ENCODE measurements around the gene GPC6. TPM values are rescaled to one million over a fixed set of nuclear protein-coding genes. Genes with fewer than 3 reads are reported as not detected.

Gene GPC6
- total and polyA plus RNA-seq, 2 donors (not counting 1 experiment from before 2014, with no cell fraction given) = not detected

DNA sequence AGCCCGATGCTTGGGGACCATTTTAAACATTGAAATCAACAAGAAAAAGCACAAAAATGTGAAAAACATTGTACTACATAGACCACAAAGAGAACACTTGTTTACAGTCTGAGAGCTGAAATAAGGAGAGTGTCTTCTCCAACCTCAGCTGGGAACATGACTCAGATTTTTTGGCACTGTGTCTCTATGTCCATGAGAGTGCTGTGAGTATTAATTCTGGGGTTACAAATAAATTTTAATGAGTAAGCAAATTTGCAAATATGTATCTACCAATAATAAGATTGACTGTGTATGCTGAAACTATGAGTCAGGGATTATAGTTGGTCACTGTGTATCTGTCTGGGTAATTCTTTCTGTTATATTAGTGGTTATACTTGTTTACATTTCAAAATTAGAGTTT, 1078.9 kb downstream of the GPC6 start:
- no peak overlapping the region for H2AFZ ChIP-seq (ENCODE audit: insufficient read depth, low read depth, low read length, poor library complexity, severe bottlenecking)
- H3K9me3 Mint-ChIP-seq (ENCODE audit: insufficient read depth) = no peaks in the 10 kb centered on the region
- no peaks in the 10 kb centered on the region for H3K27me3 ChIP-seq (replicated peaks in 1 of 4; ENCODE audit: control extremely low read depth in 1 of 4, control insufficient read depth in 3 of 4, insufficient read depth in 4 of 4, low read length in 3 of 4)
- H3K36me3 ChIP-seq (replicated peaks in 1 of 2; ENCODE audit: control extremely low read depth in 1 of 2, control insufficient read depth in 1 of 2, extremely low read depth in 1 of 2, insufficient read depth in 2 of 2, low read length in 1 of 2) = no peaks in the 10 kb centered on the region
- no peaks in the 10 kb centered on the region for H3K9me3 ChIP-seq (ENCODE audit: control extremely low read depth in 1 of 3, control insufficient read depth in 2 of 3, insufficient read depth in 1 of 3, low read length in 2 of 3)
- no peaks in the 10 kb centered on the region for H3K79me2 ChIP-seq (ENCODE audit: control insufficient read depth, insufficient read depth, low read length)
- no peaks in the 10 kb centered on the region for H4K20me1 ChIP-seq (ENCODE audit: control insufficient read depth, insufficient read depth, low read length, poor library complexity, severe bottlenecking)
- no peak overlapping the region for H3K4me3 ChIP-seq (ENCODE audit: control extremely low read depth in 1 of 5, extremely low read depth in 1 of 5, insufficient read depth in 1 of 5, low read depth in 2 of 5, low read length in 4 of 5)
- TF ChIP-seq, protein P1, sequence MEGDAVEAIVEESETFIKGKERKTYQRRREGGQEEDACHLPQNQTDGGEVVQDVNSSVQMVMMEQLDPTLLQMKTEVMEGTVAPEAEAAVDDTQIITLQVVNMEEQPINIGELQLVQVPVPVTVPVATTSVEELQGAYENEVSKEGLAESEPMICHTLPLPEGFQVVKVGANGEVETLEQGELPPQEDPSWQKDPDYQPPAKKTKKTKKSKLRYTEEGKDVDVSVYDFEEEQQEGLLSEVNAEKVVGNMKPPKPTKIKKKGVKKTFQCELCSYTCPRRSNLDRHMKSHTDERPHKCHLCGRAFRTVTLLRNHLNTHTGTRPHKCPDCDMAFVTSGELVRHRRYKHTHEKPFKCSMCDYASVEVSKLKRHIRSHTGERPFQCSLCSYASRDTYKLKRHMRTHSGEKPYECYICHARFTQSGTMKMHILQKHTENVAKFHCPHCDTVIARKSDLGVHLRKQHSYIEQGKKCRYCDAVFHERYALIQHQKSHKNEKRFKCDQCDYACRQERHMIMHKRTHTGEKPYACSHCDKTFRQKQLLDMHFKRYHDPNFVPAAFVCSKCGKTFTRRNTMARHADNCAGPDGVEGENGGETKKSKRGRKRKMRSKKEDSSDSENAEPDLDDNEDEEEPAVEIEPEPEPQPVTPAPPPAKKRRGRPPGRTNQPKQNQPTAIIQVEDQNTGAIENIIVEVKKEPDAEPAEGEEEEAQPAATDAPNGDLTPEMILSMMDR (IDR thresholded peaks at IDR 0.05) = no peak
- TF ChIP-seq EZH2 (IDR thresholded peaks at IDR 0.05; ENCODE audit: borderline replicate concordance, insufficient read depth, low read depth, low read length, poor library complexity, severe bottlenecking) = no peak
- intact Hi-C loops (cut with micrococcal nuclease) = no loop called here
- H3K4me1 Mint-ChIP-seq = peaks cover 7% of the 10 kb centered on the region
- peaks cover 0 to 7% of the 10 kb centered on the region in 2 donors for H3K4me1 ChIP-seq (ENCODE audit: control insufficient read depth in 2 of 2, insufficient read depth in 2 of 2, low read length in 2 of 2)
- ChIA-PET CTCF (no interaction called here), POLR2A (no interaction called here)
- DNase-seq (no peak), ATAC-seq (ENCODE audit: low read depth) (no peak)
- H3K9ac ChIP-seq (ENCODE audit: low read length) = no peak overlapping the region
- H3K27ac Mint-ChIP-seq = no peak overlapping the region
- no peak overlapping the region for H3K4me2 ChIP-seq (replicated peaks; ENCODE audit: low read depth, low read length, poor library complexity, severe bottlenecking)
- no peak overlapping the region for H3K27ac ChIP-seq (ENCODE audit: low read length in 2 of 2)
- H3K27me3 Mint-ChIP-seq = no peaks in the 10 kb centered on the region
- H3K4me3 Mint-ChIP-seq = no peak overlapping the region
- WGBS (ENCODE audit: insufficient coverage) = no CpG with 5 or more reads among the region's 1 CpG

DNA sequence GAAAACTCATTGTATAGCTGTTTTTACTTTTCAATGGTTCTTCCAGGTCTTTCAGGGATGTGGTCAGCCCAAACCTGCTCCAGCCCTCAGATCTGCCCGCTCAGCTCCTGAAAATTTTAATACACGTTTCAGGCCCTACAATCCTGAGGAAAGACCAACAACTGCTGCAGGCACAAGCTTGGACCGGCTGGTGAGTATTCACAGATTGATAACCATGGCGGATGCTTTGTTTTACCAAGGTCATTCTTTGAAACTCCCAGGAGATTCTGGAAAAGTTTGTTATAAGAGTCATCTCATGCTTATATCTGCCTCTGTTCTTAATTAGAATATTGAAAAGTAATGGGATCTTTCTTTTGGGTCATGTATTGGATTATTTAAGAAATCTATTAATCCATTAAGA, 1079.3 kb downstream of the GPC6 start:
- DNase-seq (no peak), ATAC-seq (ENCODE audit: low read depth) (no peak)
- Histone ChIP-seq H3K36me3 (replicated peaks in 1 of 2; ENCODE audit: control extremely low read depth in 1 of 2, control insufficient read depth in 1 of 2, extremely low read depth in 1 of 2, insufficient read depth in 2 of 2, low read length in 1 of 2) (no peaks in the 10 kb centered on the region), H3K79me2 (ENCODE audit: control insufficient read depth, insufficient read depth, low read length) (no peaks in the 10 kb centered on the region), H4K20me1 (ENCODE audit: control insufficient read depth, insufficient read depth, low read length, poor library complexity, severe bottlenecking) (no peaks in the 10 kb centered on the region), H3K9ac (ENCODE audit: low read length) (no peak overlapping the region), H3K27ac (ENCODE audit: low read length in 2 of 2) (no peak overlapping the region), H3K4me2 (replicated peaks; ENCODE audit: low read depth, low read length, poor library complexity, severe bottlenecking) (no peak overlapping the region), H3K27me3 (replicated peaks in 1 of 4; ENCODE audit: control extremely low read depth in 1 of 4, control insufficient read depth in 3 of 4, insufficient read depth in 4 of 4, low read length in 3 of 4) (no peaks in the 10 kb centered on the region), H3K4me3 (ENCODE audit: control extremely low read depth in 1 of 5, extremely low read depth in 1 of 5, insufficient read depth in 1 of 5, low read depth in 2 of 5, low read length in 4 of 5) (no peak overlapping the region), H3K9me3 (ENCODE audit: control extremely low read depth in 1 of 3, control insufficient read depth in 2 of 3, insufficient read depth in 1 of 3, low read length in 2 of 3) (no peaks in the 10 kb centered on the region), H2AFZ (ENCODE audit: insufficient read depth, low read depth, low read length, poor library complexity, severe bottlenecking) (no peak overlapping the region), H3K4me1 (ENCODE audit: control insufficient read depth in 2 of 2, insufficient read depth in 2 of 2, low read length in 2 of 2) (peaks cover 0 to 7% of the 10 kb centered on the region in 2 donors)
- Mint-ChIP-seq H3K27ac (no peak overlapping the region), H3K9me3 (ENCODE audit: insufficient read depth) (no peaks in the 10 kb centered on the region), H3K27me3 (no peaks in the 10 kb centered on the region), H3K4me3 (no peak overlapping the region), H3K4me1 (peaks cover 7% of the 10 kb centered on the region)
- WGBS (ENCODE audit: insufficient coverage) = 98% methylated on average over 4 of the region's 4 CpGs
- no peak for TF ChIP-seq EZH2 (IDR thresholded peaks at IDR 0.05; ENCODE audit: borderline replicate concordance, insufficient read depth, low read depth, low read length, poor library complexity, severe bottlenecking)
- TF ChIP-seq, protein P1 (IDR thresholded peaks at IDR 0.05) = no peak
- ChIA-PET POLR2A (no interaction called here), CTCF (no interaction called here)
- intact Hi-C loops (cut with micrococcal nuclease) = no loop called here

Measured in B cell (primary cell).